Measurements from ENCODE around the gene SLC1A7.

SLC1A7 gene

GRCh38 chr1:53160924-53161378 is 18.5 kb upstream of the SLC1A7 start:
- DNase-seq (ENCODE audit: low read depth in 1 of 2, low spot score in 1 of 2), result no peak

GRCh38 chr1:53158900-53159299 is 16.5 kb upstream of the SLC1A7 start:
- DNase-seq (ENCODE audit: low read depth in 1 of 2, low spot score in 1 of 2), result no peak

GRCh38 chr1:53156783-53157182 is 14.3 kb upstream of the SLC1A7 start:
- DNase-seq (ENCODE audit: low read depth in 1 of 2, low spot score in 1 of 2), result no peak

- DNase-seq (ENCODE audit: low read depth in 1 of 2, low spot score in 1 of 2), result no peak
These were observed 13.5 kb upstream of the SLC1A7 start for GRCh38 chr1:53155945-53156344.

- no peak for DNase-seq (ENCODE audit: low read depth in 1 of 2, low spot score in 1 of 2)
These were observed 13.1 kb upstream of the SLC1A7 start for GRCh38 chr1:53155534-53155933.

- no peak for DNase-seq (ENCODE audit: low read depth in 1 of 2, low spot score in 1 of 2)
These were observed 12.5 kb upstream of the SLC1A7 start for GRCh38 chr1:53154859-53155438.

- DNase-seq (ENCODE audit: low read depth in 1 of 2, low spot score in 1 of 2), result no peak
These were observed 11.3 kb upstream of the SLC1A7 start for GRCh38 chr1:53153752-53154151.

- no peak for DNase-seq (ENCODE audit: low read depth in 1 of 2, low spot score in 1 of 2)
These were observed 5.7 kb upstream of the SLC1A7 start for GRCh38 chr1:53148123-53148522.

- no peak for DNase-seq (ENCODE audit: low read depth in 1 of 2, low spot score in 1 of 2)
These were observed 4.7 kb upstream of the SLC1A7 start for GRCh38 chr1:53147174-53147573.

GRCh38 chr1:53145942-53146708 is 3.7 kb upstream of the SLC1A7 start:
- DNase-seq (ENCODE audit: low read depth in 1 of 2, low spot score in 1 of 2), result no peak

GRCh38 chr1:53145619-53145941 is 3.1 kb upstream of the SLC1A7 start:
- no peak for DNase-seq (ENCODE audit: low read depth in 1 of 2, low spot score in 1 of 2)

GRCh38 chr1:53145051-53145600 is 2.7 kb upstream of the SLC1A7 start:
- DNase-seq (ENCODE audit: low read depth in 1 of 2, low spot score in 1 of 2), result no peak

- no peak for DNase-seq (ENCODE audit: low read depth in 1 of 2, low spot score in 1 of 2)
These were observed 1.8 kb upstream of the SLC1A7 start for GRCh38 chr1:53144201-53144600.

GRCh38 chr1:53143527-53143926 is 1.1 kb upstream of the SLC1A7 start:
- DNase-seq (ENCODE audit: low read depth in 1 of 2, low spot score in 1 of 2), result no peak

GRCh38 chr1:53141487-53142055 is 867 bp downstream of the SLC1A7 start:
- no peak for DNase-seq (ENCODE audit: low read depth in 1 of 2, low spot score in 1 of 2)

- no peak for DNase-seq (ENCODE audit: low read depth in 1 of 2, low spot score in 1 of 2)
These were observed 2.0 kb downstream of the SLC1A7 start for GRCh38 chr1:53140451-53140850.

- DNase-seq (ENCODE audit: low read depth in 1 of 2, low spot score in 1 of 2), result no peak
These were observed 2.5 kb downstream of the SLC1A7 start for GRCh38 chr1:53139951-53140361.

- DNase-seq (ENCODE audit: low read depth in 1 of 2, low spot score in 1 of 2), result no peak
These were observed 3.2 kb downstream of the SLC1A7 start for GRCh38 chr1:53138991-53139884.

- DNase-seq (ENCODE audit: low read depth in 1 of 2, low spot score in 1 of 2), result no peak
These were observed 4.7 kb downstream of the SLC1A7 start for GRCh38 chr1:53137729-53138128.

- no peak for DNase-seq (ENCODE audit: low read depth in 1 of 2, low spot score in 1 of 2)
These were observed 6.7 kb downstream of the SLC1A7 start for GRCh38 chr1:53135735-53136114.

GRCh38 chr1:53134961-53135734 is 7.3 kb downstream of the SLC1A7 start:
- no peak for DNase-seq (ENCODE audit: low read depth in 1 of 2, low spot score in 1 of 2)
